ENCODE measurements around the gene GIT1. TPM values are rescaled to one million over a fixed set of nuclear protein-coding genes. Genes with fewer than 3 reads are reported as not detected.

The GIT1 gene
- total and polyA plus RNA-seq, 2 of the 13 experiments (the other 11 are each of a cell fraction or from before 2014, with no cell fraction given) = 14.2 to 30.8 TPM

GRCh38 chr17:29590411-29591145 lies 1.1 kb upstream of the GIT1 start (continued):
- TF ChIP-seq AHDC1 (CRISPR knock-in tag; IDR thresholded peaks at IDR 0.05; ENCODE audit: borderline replicate concordance) (no peak), ZNF263 (CRISPR knock-in tag; IDR thresholded peaks at IDR 0.05) (peak; percentile 88), ZNF605 (CRISPR knock-in tag; IDR thresholded peaks at IDR 0.05) (no peak; the same call in none of the 2 replicates), POLR2AphosphoS2 (IDR thresholded peaks at IDR 0.05; ENCODE audit: low read depth, low read length) (no peak), ZNF747 (CRISPR knock-in tag; IDR thresholded peaks at IDR 0.05; ENCODE audit: borderline replicate concordance) (no peak), TEAD3 (CRISPR knock-in tag; optimal IDR thresholded peaks at IDR 0.05; ENCODE audit: borderline replicate concordance) (no peak), TRIM24 (CRISPR knock-in tag; IDR thresholded peaks at IDR 0.05) (no peak), ZBTB20 (CRISPR knock-in tag; IDR thresholded peaks at IDR 0.05; ENCODE audit: borderline replicate concordance, low read depth) (no peak), NFKBIZ (CRISPR knock-in tag; IDR thresholded peaks at IDR 0.05) (no peak), ZNF792 (CRISPR knock-in tag; IDR thresholded peaks at IDR 0.05) (no peak), ZNF816 (CRISPR knock-in tag; IDR thresholded peaks at IDR 0.05; ENCODE audit: borderline replicate concordance) (no peak), GLMP (CRISPR knock-in tag; IDR thresholded peaks at IDR 0.05; ENCODE audit: borderline replicate concordance) (no peak), ZNF121 (CRISPR knock-in tag; IDR thresholded peaks at IDR 0.05) (no peak), AFF4 (CRISPR knock-in tag; IDR thresholded peaks at IDR 0.05) (no peak), ZNF264 (CRISPR knock-in tag; IDR thresholded peaks at IDR 0.05) (no peak), BCL6 (CRISPR knock-in tag; IDR thresholded peaks at IDR 0.05) (no peak), FOXP1 (IDR thresholded peaks at IDR 0.05) (no peak), FOXP1 (CRISPR knock-in tag; IDR thresholded peaks at IDR 0.05) (no peak), SOX6 (IDR thresholded peaks at IDR 0.05) (no peak), SOX6 (CRISPR knock-in tag; IDR thresholded peaks at IDR 0.05) (no peak), HNF4G (IDR thresholded peaks at IDR 0.05; ENCODE audit: borderline replicate concordance, low read depth, low read length) (no peak), HNF4G (CRISPR knock-in tag; IDR thresholded peaks at IDR 0.05; ENCODE audit: borderline replicate concordance, low read depth) (no peak)
